HFFc6 (cell line): ENCODE results near the gene GFI1B. TPM values are rescaled to one million over a fixed set of nuclear protein-coding genes. Genes with fewer than 3 reads are reported as not detected.

Source experiments
- DNase-seq: peaks from one replicate; pipeline ENCODE4 v3.0.0-alpha.2; 2018
- H3K27ac Mint-ChIP-seq: 2 replicates; pipeline ENCODE4 v1.8.0; 2020; ENCODE audit warnings: mild to moderate bottlenecking, mixed read lengths
- H3K27me3 Mint-ChIP-seq: 2 replicates; pipeline ENCODE4 v1.8.0; 2021; ENCODE audit warnings: mild to moderate bottlenecking, moderate library complexity, mixed read lengths; ENCODE audit not compliant: insufficient read depth
- H3K36me3 Mint-ChIP-seq: 2 replicates; pipeline ENCODE4 v1.8.0; 2021; ENCODE audit warnings: low read depth, mixed read lengths
- H3K4me1 Mint-ChIP-seq: 2 replicates; pipeline ENCODE4 v1.8.0; 2020; ENCODE audit warnings: low read depth, mixed read lengths
- H3K4me3 Mint-ChIP-seq: 2 replicates; pipeline ENCODE4 v1.8.0; 2020; ENCODE audit warnings: mild to moderate bottlenecking, moderate library complexity, mixed read lengths
- H3K9me3 Mint-ChIP-seq: 2 replicates; pipeline ENCODE4 v1.8.0; 2020; ENCODE audit warnings: mild to moderate bottlenecking, mixed read lengths
- total RNA-seq, 6 experiments: library from RNA; stranded (reverse); fragmentation: NEBNext Ultra II Directional; extraction: Animal tissue kit (Norgen Biotek cat#: 25700); gene quantifications; 2 replicates in 1 of 6; 3 replicates in 5 of 6; pipeline ENCODE4 v1.2.3, GENCODE V29; 2021
- TF ChIP-seq, protein P1 (sequence below): fragments of 200-600 bp; sonication (generic); IDR thresholded peaks from 2 replicates; pipeline ENCODE4 v1.5.0; 2021; ENCODE audit warnings: antibody characterized with exemption, mild to moderate bottlenecking

The GFI1B gene
- total RNA-seq, 6 experiments from 2014 or later, result 0.18 TPM; not detected in 5

DNA sequence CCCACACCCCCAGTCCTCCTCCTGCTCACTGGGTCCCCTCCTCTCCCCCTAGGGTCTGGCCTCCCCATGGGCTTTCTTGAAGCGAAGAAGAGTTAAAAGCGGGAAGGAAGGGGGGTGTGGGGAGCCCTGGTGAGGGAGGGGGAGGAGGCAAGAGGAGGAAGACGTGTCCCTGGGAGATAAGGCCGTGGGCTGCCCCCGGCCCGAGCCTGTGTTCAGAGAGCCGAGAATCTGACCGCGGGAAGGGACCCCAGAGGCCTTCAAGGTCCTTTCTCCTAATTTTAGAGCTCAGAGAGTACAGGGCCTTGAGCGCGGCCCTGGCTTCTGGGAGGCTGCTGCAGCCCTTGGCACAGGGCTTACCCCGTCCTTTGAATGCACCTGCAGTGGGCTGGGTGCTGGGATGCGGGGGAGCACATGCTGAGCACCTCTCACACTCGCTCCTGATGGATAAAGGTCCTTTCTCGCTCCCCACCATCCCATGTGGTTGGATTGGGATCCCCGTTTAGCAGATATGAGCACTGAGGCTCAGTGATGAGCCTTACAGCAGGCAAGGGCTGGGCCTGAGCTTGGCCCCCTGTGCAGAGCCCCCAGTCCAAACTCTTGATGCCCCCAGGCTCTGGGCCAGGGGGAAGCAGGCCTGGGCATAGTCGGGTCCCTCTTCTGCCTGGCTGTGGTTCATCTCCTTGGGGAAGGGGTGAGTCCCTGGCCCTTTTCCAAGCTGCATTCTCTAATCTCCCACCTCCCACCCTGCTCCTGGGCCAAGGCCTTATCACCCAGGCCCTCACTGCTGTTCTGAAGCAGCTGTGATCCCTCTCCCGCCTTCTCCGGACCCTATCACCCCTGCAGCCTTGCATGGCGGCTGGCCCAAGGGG, 5.9 kb downstream of the GFI1B start:
- Mint-ChIP-seq H3K27me3 (peaks cover 58% of the 10 kb centered on the region), H3K4me3 (no peak overlapping the region), H3K27ac (no peak overlapping the region), H3K36me3 (no peaks in the 10 kb centered on the region), H3K9me3 (no peaks in the 10 kb centered on the region), H3K4me1 (peaks cover 12% of the 10 kb centered on the region)
- TF ChIP-seq, protein P1, sequence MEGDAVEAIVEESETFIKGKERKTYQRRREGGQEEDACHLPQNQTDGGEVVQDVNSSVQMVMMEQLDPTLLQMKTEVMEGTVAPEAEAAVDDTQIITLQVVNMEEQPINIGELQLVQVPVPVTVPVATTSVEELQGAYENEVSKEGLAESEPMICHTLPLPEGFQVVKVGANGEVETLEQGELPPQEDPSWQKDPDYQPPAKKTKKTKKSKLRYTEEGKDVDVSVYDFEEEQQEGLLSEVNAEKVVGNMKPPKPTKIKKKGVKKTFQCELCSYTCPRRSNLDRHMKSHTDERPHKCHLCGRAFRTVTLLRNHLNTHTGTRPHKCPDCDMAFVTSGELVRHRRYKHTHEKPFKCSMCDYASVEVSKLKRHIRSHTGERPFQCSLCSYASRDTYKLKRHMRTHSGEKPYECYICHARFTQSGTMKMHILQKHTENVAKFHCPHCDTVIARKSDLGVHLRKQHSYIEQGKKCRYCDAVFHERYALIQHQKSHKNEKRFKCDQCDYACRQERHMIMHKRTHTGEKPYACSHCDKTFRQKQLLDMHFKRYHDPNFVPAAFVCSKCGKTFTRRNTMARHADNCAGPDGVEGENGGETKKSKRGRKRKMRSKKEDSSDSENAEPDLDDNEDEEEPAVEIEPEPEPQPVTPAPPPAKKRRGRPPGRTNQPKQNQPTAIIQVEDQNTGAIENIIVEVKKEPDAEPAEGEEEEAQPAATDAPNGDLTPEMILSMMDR, result no peak
- no peak for DNase-seq

DNA sequence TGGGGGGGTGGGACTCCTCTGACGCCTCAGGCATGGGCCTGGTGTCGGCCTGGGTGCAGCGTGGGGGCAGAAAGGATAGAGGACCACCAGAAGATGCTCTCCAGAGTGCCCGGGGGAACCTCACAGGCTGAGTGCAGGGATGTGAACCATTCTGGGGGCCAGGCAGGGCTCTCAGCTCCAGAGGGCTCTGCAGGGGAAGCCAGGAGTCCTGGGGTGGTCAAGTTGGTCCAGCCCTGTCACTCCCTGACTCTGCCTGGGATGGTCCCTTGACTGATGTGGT, 6.5 kb downstream of the GFI1B start:
- peaks cover 1% of the 10 kb centered on the region; the same call in 1 of the 2 replicates for H3K9me3 Mint-ChIP-seq
- H3K4me3 Mint-ChIP-seq, result no peak overlapping the region
- TF ChIP-seq, protein P1, result no peak

DNA sequence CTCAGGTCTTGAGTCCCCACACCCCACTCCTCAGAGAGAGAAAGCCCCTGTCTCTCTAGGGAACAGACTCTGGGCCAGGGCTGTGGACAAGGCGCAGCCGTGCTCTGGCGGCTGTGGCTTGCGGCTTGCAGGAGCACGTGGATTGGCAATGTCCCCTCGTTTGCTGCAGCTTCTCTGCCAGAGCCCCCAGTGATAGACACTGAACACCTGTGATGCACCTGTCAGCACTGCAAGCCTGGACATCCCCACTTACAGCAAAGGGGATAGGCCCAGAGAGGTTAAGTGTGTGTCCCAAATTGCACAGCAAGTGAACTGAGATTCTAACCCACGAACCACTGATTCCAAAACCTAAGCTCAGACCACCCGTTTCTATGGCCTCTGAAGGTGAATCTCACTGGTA, 7.0 kb downstream of the GFI1B start:
- Mint-ChIP-seq H3K36me3 (no peaks in the 10 kb centered on the region), H3K27me3 (peaks cover 52% of the 10 kb centered on the region), H3K4me1 (peaks cover 12% of the 10 kb centered on the region), H3K9me3 (peaks cover 6% of the 10 kb centered on the region; the same call in 1 of the 2 replicates), H3K4me3 (no peak overlapping the region), H3K27ac (no peak overlapping the region)
- no peak for DNase-seq
- TF ChIP-seq, protein P1, result no peak

More for the DNA sequence above, 6.5 kb downstream of the GFI1B start:
- no peaks in the 10 kb centered on the region for H3K36me3 Mint-ChIP-seq
- H3K27ac Mint-ChIP-seq, result no peak overlapping the region
- DNase-seq, result no peak
- peaks cover 54% of the 10 kb centered on the region for H3K27me3 Mint-ChIP-seq
- H3K4me1 Mint-ChIP-seq, result peaks cover 12% of the 10 kb centered on the region

DNA sequence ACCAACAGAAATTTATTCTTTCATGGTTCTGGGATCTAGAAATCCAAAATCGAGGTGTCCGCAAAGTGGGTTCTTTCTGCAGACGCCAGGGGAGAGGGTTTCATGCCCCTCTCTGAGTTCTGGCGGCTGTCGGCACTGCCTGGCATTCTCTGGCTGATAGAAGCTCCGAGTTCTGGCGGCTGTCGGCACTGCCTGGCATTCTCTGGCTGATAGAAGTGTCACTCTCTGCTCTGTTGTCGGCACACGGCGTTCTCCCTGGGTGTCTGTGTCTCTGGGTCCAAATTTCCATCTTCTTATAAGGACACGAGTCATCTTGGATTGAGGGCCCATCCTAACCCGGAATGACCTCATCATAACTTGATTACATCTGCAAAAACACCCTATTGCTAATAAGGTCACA, 7.6 kb downstream of the GFI1B start:
- Mint-ChIP-seq H3K4me1 (peaks cover 12% of the 10 kb centered on the region), H3K27ac (no peak overlapping the region), H3K36me3 (no peaks in the 10 kb centered on the region), H3K27me3 (peaks cover 45% of the 10 kb centered on the region), H3K9me3 (peaks cover 6% of the 10 kb centered on the region; the same call in 1 of the 2 replicates), H3K4me3 (no peak overlapping the region)
- TF ChIP-seq, protein P1, result no peak
- no peak for DNase-seq

DNA sequence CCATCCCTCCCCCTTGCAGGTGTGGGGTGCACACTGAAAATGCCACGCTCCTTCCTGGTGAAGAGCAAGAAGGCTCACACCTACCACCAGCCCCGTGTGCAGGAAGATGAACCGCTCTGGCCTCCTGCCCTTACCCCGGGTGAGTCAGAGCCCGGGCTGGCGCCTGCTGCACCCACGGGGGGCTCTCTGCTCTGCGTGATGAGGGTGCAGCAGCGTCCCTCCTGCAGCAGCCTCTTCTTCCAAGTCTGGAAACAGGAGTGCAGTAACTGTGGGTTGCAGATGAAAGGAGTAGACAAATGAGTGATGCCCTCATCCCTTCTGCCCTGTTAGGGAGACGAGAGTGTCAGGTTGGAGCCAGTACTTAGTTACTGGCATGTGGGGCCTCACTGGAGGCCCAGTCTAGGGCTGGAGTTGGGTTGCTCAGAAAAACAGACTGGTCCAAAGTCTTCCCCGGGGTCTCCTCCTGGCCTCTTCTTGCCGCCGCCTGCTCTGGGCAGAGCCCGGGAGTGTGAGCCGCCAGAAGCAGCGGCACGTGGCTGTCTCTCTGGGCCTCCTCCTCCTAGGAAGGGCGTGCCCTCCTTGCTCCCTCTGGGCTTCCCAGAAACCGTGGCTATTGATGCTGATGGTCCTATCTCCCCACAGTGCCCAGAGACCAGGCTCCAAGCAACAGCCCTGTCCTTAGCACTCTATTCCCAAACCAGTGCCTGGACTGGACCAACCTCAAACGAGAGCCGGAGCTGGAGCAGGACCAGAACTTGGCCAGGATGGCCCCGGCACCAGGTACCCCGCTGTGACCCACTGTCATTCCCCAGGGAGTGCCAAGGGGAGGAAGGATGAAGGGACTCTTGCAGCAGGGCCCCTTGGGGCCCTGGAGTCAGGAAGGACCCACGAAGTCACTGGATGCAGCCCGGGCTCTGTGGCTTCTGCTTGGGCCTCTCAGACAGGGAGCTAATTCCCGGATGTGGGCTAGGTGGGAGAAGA, 8.4 kb downstream of the GFI1B start:
- Mint-ChIP-seq H3K4me3 (no peak overlapping the region), H3K27ac (no peak overlapping the region), H3K9me3 (peaks cover 6% of the 10 kb centered on the region; the same call in 1 of the 2 replicates), H3K4me1 (peaks cover 12% of the 10 kb centered on the region), H3K27me3 (peaks cover 43% of the 10 kb centered on the region), H3K36me3 (no peaks in the 10 kb centered on the region)
- no peak for DNase-seq
- TF ChIP-seq, protein P1, result no peak
